ENCODE data around the gene TRAF3IP3.

GRCh38 chr1:209819058-209819457, 63.2 kb downstream of the TRAF3IP3 start:
- no peak for TF ChIP-seq CTCF (IDR thresholded peaks at IDR 0.05)
- TF ChIP-seq POLR2A (IDR thresholded peaks at IDR 0.05), result no peak
